NT2/D1 (cell line): Measurements from ENCODE around the gene CYB5B.
"Not testable (repeated sequence)": the region's sequence is repeated elsewhere in the genome, so short reads cannot be mapped to it uniquely, and the experiment has no call there.

Source experiments
- DNase-seq: peaks from one replicate; pipeline ENCODE4 v3.0.0-alpha.2; 2011; ENCODE audit warnings: low read depth, low spot score
- H3K27me3 ChIP-seq: 2 replicates; pipeline ENCODE4 v1.6.0; 2011; ENCODE audit warnings: mild to moderate bottlenecking; ENCODE audit not compliant: insufficient read length, insufficient read depth
- H3K36me3 ChIP-seq: 2 replicates; pipeline ENCODE4 v1.6.1; 2011; ENCODE audit warnings: mild to moderate bottlenecking, low read length, mixed read lengths; ENCODE audit not compliant: insufficient read depth, insufficient read length
- H3K4me1 ChIP-seq: 2 replicates; pipeline ENCODE4 v1.5.1; 2011; ENCODE audit not compliant: insufficient read depth, insufficient read length
- H3K4me3 ChIP-seq: 2 replicates; pipeline ENCODE4 v1.5.1; 2011; ENCODE audit warnings: low read depth; ENCODE audit not compliant: insufficient read length
- H3K9ac ChIP-seq: 2 replicates; pipeline ENCODE4 v1.6.0; 2011; ENCODE audit warnings: low read depth; ENCODE audit not compliant: insufficient read length
- H3K9me3 ChIP-seq: 2 replicates; pipeline ENCODE4 v1.5.1; 2011; ENCODE audit warnings: mild to moderate bottlenecking, low read length; ENCODE audit not compliant: insufficient read depth
- SUZ12 ChIP-seq: IDR thresholded peaks from 2 replicates; pipeline ENCODE4 v1.6.1; 2011; ENCODE audit not compliant: insufficient read length, insufficient read depth; ENCODE audit errors: extremely low read depth
- YY1 ChIP-seq: IDR thresholded peaks from 2 replicates; pipeline ENCODE4 v1.6.1; 2011; ENCODE audit not compliant: insufficient read length, insufficient read depth
- ZNF274 ChIP-seq: IDR thresholded peaks from 2 replicates; pipeline ENCODE4 v1.6.1; 2011; ENCODE audit warnings: mild to moderate bottlenecking, low read depth, low read length

The CYB5B gene

GRCh38 chr16:69440250-69440649 lies 15.8 kb downstream of the CYB5B start:
- Histone ChIP-seq H3K36me3 (peaks cover 30% of the 10 kb centered on the region), H3K4me3 (no peak overlapping the region), H3K9ac (no peak overlapping the region), H3K27me3 (no peaks in the 10 kb centered on the region), H3K9me3 (no peaks in the 10 kb centered on the region), H3K4me1 (no peaks in the 10 kb centered on the region)
- TF ChIP-seq SUZ12: no peak
- TF ChIP-seq ZNF274: no peak
- no peak for TF ChIP-seq YY1
- no peak for DNase-seq

- not testable (repeated sequence) for DNase-seq, H3K9ac ChIP-seq, H3K27me3 ChIP-seq, H3K4me1 ChIP-seq, H3K4me3 ChIP-seq, H3K9me3 ChIP-seq
- peaks cover 25% of the 10 kb centered on the region for H3K36me3 ChIP-seq
Measured at GRCh38 chr16:69441030-69441429, 16.6 kb downstream of the CYB5B start.

- H3K9me3 ChIP-seq: no peaks in the 10 kb centered on the region
- no peak overlapping the region for H3K9ac ChIP-seq
- H3K36me3 ChIP-seq: peaks cover 36% of the 10 kb centered on the region
- no peak for DNase-seq
- no peak overlapping the region for H3K4me3 ChIP-seq
- no peaks in the 10 kb centered on the region for H3K27me3 ChIP-seq
- H3K4me1 ChIP-seq: no peaks in the 10 kb centered on the region
- TF ChIP-seq ZNF274 (no peak), SUZ12 (no peak), YY1 (no peak)
Measured at GRCh38 chr16:69443927-69444631, 19.7 kb downstream of the CYB5B start.

DNA sequence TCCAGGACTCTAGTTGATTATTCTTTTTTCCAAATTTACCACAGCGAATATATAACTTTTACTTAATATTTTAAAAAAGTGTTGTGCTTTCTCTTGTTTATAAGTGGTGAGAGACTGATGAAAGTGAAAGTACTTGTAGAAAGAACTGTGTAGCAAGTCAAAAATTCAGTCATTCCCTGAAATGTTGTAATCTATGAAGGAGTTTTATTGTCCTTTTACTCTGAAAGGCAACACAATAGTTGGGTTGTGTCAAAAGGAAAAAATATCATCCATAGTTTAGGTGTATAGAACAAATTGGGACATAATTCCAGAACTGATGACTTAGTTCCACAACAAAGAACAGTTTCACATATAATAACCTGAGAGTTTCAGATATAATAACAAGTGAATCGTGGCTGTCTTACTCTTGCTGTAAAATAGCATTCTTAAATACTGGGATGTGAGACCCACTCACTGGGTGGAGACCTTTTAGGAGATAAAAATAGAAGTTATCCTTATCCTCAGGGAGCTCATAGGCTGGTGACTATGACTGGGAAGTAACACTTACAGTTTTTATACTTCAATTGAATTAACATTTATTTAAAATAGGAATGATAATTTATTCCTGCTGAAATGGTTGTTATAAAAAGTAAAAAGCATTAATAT lies 20.6 kb downstream of the CYB5B start:
- Histone ChIP-seq H3K4me3 (no peak overlapping the region), H3K4me1 (no peaks in the 10 kb centered on the region), H3K9me3 (no peaks in the 10 kb centered on the region), H3K9ac (no peak overlapping the region), H3K27me3 (no peaks in the 10 kb centered on the region), H3K36me3 (peaks cover 37% of the 10 kb centered on the region)
- DNase-seq: no peak
- no peak for TF ChIP-seq YY1
- TF ChIP-seq SUZ12: no peak
- no peak for TF ChIP-seq ZNF274

- Histone ChIP-seq H3K27me3 (no peaks in the 10 kb centered on the region), H3K9ac (no peak overlapping the region), H3K36me3 (peaks cover 40% of the 10 kb centered on the region), H3K4me1 (no peaks in the 10 kb centered on the region), H3K4me3 (no peak overlapping the region), H3K9me3 (no peaks in the 10 kb centered on the region)
- DNase-seq: no peak
- TF ChIP-seq YY1 (no peak), SUZ12 (no peak), ZNF274 (no peak)
Measured at GRCh38 chr16:69448470-69449193, 24.2 kb downstream of the CYB5B start.

GRCh38 chr16:69451166-69451565 lies 26.7 kb downstream of the CYB5B start:
- Histone ChIP-seq H3K36me3 (peaks cover 45% of the 10 kb centered on the region), H3K9me3 (no peaks in the 10 kb centered on the region), H3K4me1 (no peaks in the 10 kb centered on the region), H3K9ac (no peak overlapping the region), H3K4me3 (no peak overlapping the region), H3K27me3 (no peaks in the 10 kb centered on the region)
- no peak for DNase-seq
- TF ChIP-seq YY1 (no peak), ZNF274 (no peak), SUZ12 (no peak)

- no peak for TF ChIP-seq YY1
- TF ChIP-seq ZNF274: no peak
- TF ChIP-seq SUZ12: no peak
- no peak overlapping the region for H3K4me3 ChIP-seq
- no peaks in the 10 kb centered on the region for H3K4me1 ChIP-seq
- H3K9me3 ChIP-seq: no peaks in the 10 kb centered on the region
- H3K36me3 ChIP-seq: peaks cover 31% of the 10 kb centered on the region
- no peaks in the 10 kb centered on the region for H3K27me3 ChIP-seq
- DNase-seq: no peak
- H3K9ac ChIP-seq: no peak overlapping the region
Measured at GRCh38 chr16:69453936-69454335, 29.5 kb downstream of the CYB5B start.
